Upper lobe of left lung (tissue), 4 donors: ENCODE data around the gene DNAJC10.

Experiments
- CTCF ChIP-seq, 6 experiments: fragments of 450-650 bp in 4 of 6; fragments of 200-600 bp in 2 of 6; sonication (generic) in 2 of 6; IDR thresholded peaks; one replicate each; pipeline ENCODE4 v1.5.1; 2016 to 2019; ENCODE audit warnings: antibody characterized with exemption in 6 of 6
- EP300 ChIP-seq, 4 donors: sonication (generic); formaldehyde crosslinking; IDR thresholded peaks; one replicate each; pipeline ENCODE4 v1.5.1; 2017; ENCODE audit warnings: antibody characterized with exemption in 4 of 4, control low read depth in 2 of 4
- POLR2A ChIP-seq, 4 donors: fragments of 450-650 bp; IDR thresholded peaks; one replicate each; pipeline ENCODE4 v1.5.1; 2016 to 2017; ENCODE audit warnings: antibody characterized with exemption in 4 of 4, mild to moderate bottlenecking in 2 of 4

- TF ChIP-seq CTCF (IDR thresholded peaks at IDR 0.05) (no peak), EP300 (IDR thresholded peaks at IDR 0.05) (no peak), POLR2A (IDR thresholded peaks at IDR 0.05) (no peak)
These were observed 17.4 kb upstream of the DNAJC10 start for GRCh38 chr2:182698671-182699070.
